Measurements from ENCODE around the gene CAPN9. TPM values are rescaled to one million over a fixed set of nuclear protein-coding genes. Genes with fewer than 3 reads are reported as not detected.
A peak's percentile ranks its signal among the peaks of the same experiment; 100 is the strongest.
"Not testable (repeated sequence)": the region's sequence is repeated elsewhere in the genome, so short reads cannot be mapped to it uniquely, and the experiment has no call there.

Gene CAPN9
- total RNA-seq, 2 donors from 2014 or later: 0.26 TPM; not detected in 1

- DNase-seq (no peak), ATAC-seq (no peak)
- intact Hi-C loops (cut with DNase I): no loop called here
- Histone ChIP-seq H3K27me3 (no peaks in the 10 kb centered on the region), H3K36me3 (replicated peaks in 1 of 2; ENCODE audit: insufficient read depth in 1 of 2, low read depth in 2 of 2) (no peaks in the 10 kb centered on the region), H3K4me3 (no peak overlapping the region), H3K9me3 (no peaks in the 10 kb centered on the region), H3K4me1 (no peaks in the 10 kb centered on the region), H3K27ac (no peak overlapping the region)
- WGBS, 2 donors: 69 to 86% methylated on average over 7 of the region's 7 CpGs
- TF ChIP-seq POLR2A (IDR thresholded peaks at IDR 0.05) (no peak), CTCF (IDR thresholded peaks at IDR 0.05) (no peak)
These were observed 13.2 kb downstream of the CAPN9 start for GRCh38 chr1:230760360-230760827.

GRCh38 chr1:230761443-230762167, 14.4 kb downstream of the CAPN9 start:
- no peak for ATAC-seq
- WGBS, 2 donors: 82 to 88% methylated on average over 8 of the region's 8 CpGs
- Histone ChIP-seq H3K4me3 (no peak overlapping the region), H3K36me3 (replicated peaks in 1 of 2; ENCODE audit: insufficient read depth in 1 of 2, low read depth in 2 of 2) (no peaks in the 10 kb centered on the region), H3K9me3 (no peaks in the 10 kb centered on the region), H3K27ac (no peak overlapping the region), H3K4me1 (no peaks in the 10 kb centered on the region), H3K27me3 (no peaks in the 10 kb centered on the region)
- DNase-seq: no peak
- TF ChIP-seq POLR2A (IDR thresholded peaks at IDR 0.05): no peak
- TF ChIP-seq CTCF (IDR thresholded peaks at IDR 0.05): no peak
- intact Hi-C loops (cut with DNase I): no loop called here

DNA sequence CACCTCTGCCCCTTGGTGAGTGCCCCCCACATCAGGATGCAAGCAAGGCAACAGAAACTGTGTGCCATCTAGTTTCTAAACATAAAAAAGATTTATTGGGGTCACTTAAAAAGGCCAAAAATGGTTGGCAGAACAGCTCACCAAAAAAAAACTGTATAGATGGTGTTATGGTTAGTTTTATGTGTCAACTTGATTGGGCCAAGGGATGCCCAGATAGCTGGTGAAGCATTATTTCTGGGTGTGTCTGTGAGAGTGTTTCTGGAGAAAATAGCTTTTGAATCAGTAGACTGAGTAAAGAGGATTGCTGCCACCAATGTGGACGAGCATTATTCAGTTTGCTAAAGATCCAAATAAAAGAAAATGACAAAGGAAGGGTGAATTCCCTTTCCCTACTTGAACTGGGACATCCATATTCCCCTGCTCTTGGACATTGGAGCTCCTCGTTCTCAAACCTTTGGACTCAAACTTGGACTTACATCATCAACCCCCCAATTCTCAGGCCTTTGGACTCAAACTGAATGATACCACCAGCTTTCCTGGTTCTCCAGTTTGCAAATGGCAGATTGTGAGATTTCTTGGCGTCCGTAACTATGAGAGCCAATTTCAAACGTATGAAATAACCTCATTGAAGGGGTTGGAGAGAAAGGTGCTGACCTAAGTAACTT, 16.9 kb downstream of the CAPN9 start:
- H3K36me3 ChIP-seq (replicated peaks in 1 of 2; ENCODE audit: insufficient read depth in 1 of 2, low read depth in 2 of 2): no peaks in the 10 kb centered on the region
- DNase-seq (no peak), ATAC-seq (no peak)
- H3K27me3 ChIP-seq: no peaks in the 10 kb centered on the region
- no peak overlapping the region for H3K27ac ChIP-seq
- peaks cover 10% of the 10 kb centered on the region for H3K4me1 ChIP-seq
- no peak for TF ChIP-seq POLR2A (IDR thresholded peaks at IDR 0.05)
- TF ChIP-seq CTCF (IDR thresholded peaks at IDR 0.05): no peak
- no peaks in the 10 kb centered on the region for H3K9me3 ChIP-seq
- 83 to 96% methylated on average over 5 of the region's 5 CpGs for WGBS, 2 donors
- intact Hi-C loops (cut with DNase I): no loop called here
- no peak overlapping the region for H3K4me3 ChIP-seq

DNA sequence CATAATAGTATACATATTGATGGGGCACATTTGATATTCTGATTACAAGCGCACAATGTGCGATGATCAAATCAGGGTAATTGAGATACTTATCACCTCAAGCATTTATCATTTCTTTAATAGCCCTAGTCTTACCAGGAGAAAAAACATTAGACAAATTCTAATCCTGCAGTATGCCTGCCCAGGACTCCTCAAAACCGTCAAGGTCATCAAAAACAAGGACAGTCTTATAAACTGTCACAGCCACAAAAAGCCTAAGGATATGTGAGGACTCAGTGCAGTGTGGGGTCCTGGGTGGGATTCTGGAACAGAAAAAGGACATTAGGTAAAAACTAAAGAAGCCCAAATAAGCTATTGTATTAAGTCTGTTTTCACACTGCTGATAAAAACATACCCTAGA, 19.1 kb downstream of the CAPN9 start:
- no peak for DNase-seq
- Histone ChIP-seq H3K27me3 (no peaks in the 10 kb centered on the region), H3K4me3 (no peak overlapping the region), H3K4me1 (peaks cover 16% of the 10 kb centered on the region), H3K27ac (no peak overlapping the region), H3K9me3 (no peaks in the 10 kb centered on the region), H3K36me3 (replicated peaks in 1 of 2; ENCODE audit: insufficient read depth in 1 of 2, low read depth in 2 of 2) (no peaks in the 10 kb centered on the region)
- ATAC-seq: no peak
- intact Hi-C loops (cut with DNase I): no loop called here
- 86 to 95% methylated on average over 3 of the region's 3 CpGs for WGBS, 2 donors
- TF ChIP-seq POLR2A (IDR thresholded peaks at IDR 0.05): no peak
- no peak for TF ChIP-seq CTCF (IDR thresholded peaks at IDR 0.05)

GRCh38 chr1:230767859-230768612, 20.8 kb downstream of the CAPN9 start:
- ATAC-seq; H3K27me3 ChIP-seq; H3K4me3 ChIP-seq; H3K27ac ChIP-seq; H3K9me3 ChIP-seq; H3K36me3 ChIP-seq (replicated peaks in 1 of 2; ENCODE audit: insufficient read depth in 1 of 2, low read depth in 2 of 2); intact Hi-C loops (cut with DNase I): not testable (repeated sequence)
- peak in 2 of 4 donors; percentile 50 to 57 for DNase-seq
- 54 to 55% methylated on average over 8 of the region's 8 CpGs for WGBS, 2 donors
- H3K4me1 ChIP-seq: peaks cover 16% of the 10 kb centered on the region
